ENCODE results near the gene CFAP97D1.

- TF ChIP-seq CTCF (IDR thresholded peaks at IDR 0.05) = no peak
- TF ChIP-seq EZH2 (IDR thresholded peaks at IDR 0.05; ENCODE audit: borderline replicate concordance, insufficient read depth, low read depth, low read length, poor library complexity, severe bottlenecking) = no peak
Observed at GRCh38 chr17:43770957-43771356, 9.3 kb upstream of the CFAP97D1 start.

All from B cell (primary cell).